HUES48 (cell line): Measurements from ENCODE around the gene FAM193B.
"Not testable (repeated sequence)": the region's sequence is repeated elsewhere in the genome, so short reads cannot be mapped to it uniquely, and the experiment has no call there.

Source experiments
- H3K27ac ChIP-seq: one replicate; pipeline ENCODE4 v1.7.0; 2013; ENCODE audit warnings: low read depth, low read length, inconsistent platforms
- H3K27me3 ChIP-seq: 2 replicates; pipeline ENCODE4 v1.6.1; 2013; ENCODE audit warnings: mild to moderate bottlenecking, low read length; ENCODE audit not compliant: control insufficient read depth, insufficient read depth
- H3K36me3 ChIP-seq: 2 replicates; pipeline ENCODE4 v1.6.1; 2013; ENCODE audit warnings: low read length; ENCODE audit not compliant: control insufficient read depth, insufficient read depth
- H3K4me1 ChIP-seq: 2 replicates; pipeline ENCODE4 v1.6.1; 2013; ENCODE audit warnings: mild to moderate bottlenecking, low read length; ENCODE audit not compliant: control insufficient read depth, insufficient read depth
- H3K4me3 ChIP-seq: 2 replicates; pipeline ENCODE4 v1.5.1; 2013; ENCODE audit warnings: mild to moderate bottlenecking, low read depth, low read length
- H3K9ac ChIP-seq: 2 replicates; pipeline ENCODE4 v1.6.1; 2013; ENCODE audit warnings: mild to moderate bottlenecking, low read depth, low read length, moderate library complexity
- H3K9me3 ChIP-seq: 2 replicates; pipeline ENCODE4 v1.6.1; 2013; ENCODE audit warnings: low read length; ENCODE audit not compliant: control insufficient read depth, insufficient read depth

Gene FAM193B

DNA sequence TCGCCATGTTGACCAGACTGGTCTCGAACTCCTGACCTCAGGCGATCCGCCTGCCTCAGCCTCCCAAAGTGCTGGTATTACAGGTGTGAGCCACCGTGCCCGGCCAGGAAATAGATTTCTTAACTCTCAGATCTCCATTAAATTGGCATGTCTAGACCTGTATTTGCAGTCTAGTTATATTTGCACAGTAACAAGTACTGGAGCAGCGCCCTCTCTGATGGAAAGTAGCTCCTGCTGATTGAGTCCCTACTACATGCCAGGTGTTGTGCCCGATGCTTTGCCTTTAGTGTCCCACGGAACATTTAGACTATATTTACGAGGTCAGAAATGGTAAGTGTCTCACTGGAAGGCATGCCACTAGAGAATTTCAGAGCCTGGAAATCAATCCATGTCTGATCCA is 21.8 kb upstream of the FAM193B start:
- Histone ChIP-seq H3K4me3 (no peak overlapping the region), H3K36me3 (no peaks in the 10 kb centered on the region), H3K4me1 (0 out of 2 replicates have a peak, but pooled peaks cover 4% of the 10 kb centered on the region), H3K27ac (no peak overlapping the region), H3K9me3 (no peaks in the 10 kb centered on the region), H3K9ac (no peak overlapping the region), H3K27me3 (no peaks in the 10 kb centered on the region)

DNA sequence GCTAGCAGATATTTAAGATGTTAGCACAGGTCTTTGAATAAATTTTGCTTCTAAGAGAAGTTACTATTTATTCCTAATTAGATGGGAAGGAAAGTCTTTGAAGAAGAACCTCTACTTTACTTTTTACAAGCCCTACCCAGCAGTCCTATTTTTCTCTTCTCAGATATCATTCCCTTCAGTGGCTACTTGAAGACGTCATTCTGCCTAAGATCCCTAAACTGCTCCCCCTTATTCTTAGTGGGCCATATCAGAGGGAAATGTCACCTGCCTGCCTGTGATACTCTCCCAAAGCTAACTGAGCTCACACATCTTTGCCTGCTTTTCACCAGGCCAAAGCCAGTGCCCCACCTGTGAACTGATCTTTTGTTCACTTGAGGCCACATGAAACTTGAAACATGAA is 21.1 kb upstream of the FAM193B start:
- Histone ChIP-seq H3K9ac (no peak overlapping the region), H3K27ac (no peak overlapping the region), H3K4me1 (0 out of 2 replicates have a peak, but pooled peaks cover 4% of the 10 kb centered on the region), H3K36me3 (no peaks in the 10 kb centered on the region), H3K9me3 (no peaks in the 10 kb centered on the region), H3K27me3 (no peaks in the 10 kb centered on the region), H3K4me3 (no peak overlapping the region)

DNA sequence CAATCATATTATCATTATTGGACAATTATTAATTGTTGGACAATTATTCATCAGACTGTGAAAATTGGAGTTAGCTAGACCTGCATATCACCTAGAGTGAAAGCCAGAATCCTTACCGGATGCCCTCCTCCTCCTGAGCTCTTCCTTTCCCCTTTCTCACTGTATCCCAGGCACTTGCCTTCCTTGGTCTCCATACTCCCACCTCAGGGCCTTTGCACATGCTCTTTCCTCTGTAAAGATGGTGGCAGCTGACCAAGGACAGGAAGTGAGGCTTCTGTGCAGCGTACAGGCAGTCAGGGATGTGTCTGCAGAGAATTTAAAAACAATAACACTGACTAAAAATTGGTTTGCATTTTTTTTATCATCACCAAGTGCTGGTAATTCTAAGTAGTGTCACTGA is 15.5 kb upstream of the FAM193B start:
- no peaks in the 10 kb centered on the region for H3K36me3 ChIP-seq
- H3K27ac ChIP-seq, result no peak overlapping the region
- H3K27me3 ChIP-seq, result no peaks in the 10 kb centered on the region
- H3K4me1 ChIP-seq, result 0 out of 2 replicates have a peak, but pooled peaks cover 3% of the 10 kb centered on the region
- H3K9me3 ChIP-seq, result no peaks in the 10 kb centered on the region
- no peak overlapping the region for H3K4me3 ChIP-seq
- H3K9ac ChIP-seq, result no peak overlapping the region

DNA sequence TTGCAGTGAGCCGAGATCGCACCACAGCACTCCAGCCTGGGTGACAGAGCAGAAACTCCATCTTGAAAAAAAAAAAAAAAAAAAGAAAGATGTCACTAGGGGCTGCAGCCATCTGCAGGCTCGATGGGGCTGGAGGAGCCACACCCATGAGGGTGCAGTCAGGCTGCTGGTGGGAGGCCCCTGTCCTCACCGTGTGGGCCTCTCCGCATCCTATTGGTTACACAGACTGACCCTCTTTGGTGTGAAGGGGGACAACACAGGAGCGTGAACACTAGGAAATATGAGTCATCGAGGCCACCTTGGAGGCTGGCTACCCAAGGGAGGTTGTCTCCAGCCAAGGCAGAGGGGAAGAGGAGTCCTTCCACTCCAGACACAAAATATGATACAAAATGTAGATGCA is 14.0 kb upstream of the FAM193B start:
- Histone ChIP-seq H3K9me3 (no peaks in the 10 kb centered on the region), H3K27ac (no peak overlapping the region), H3K27me3 (no peaks in the 10 kb centered on the region), H3K4me1 (no peaks in the 10 kb centered on the region), H3K36me3 (no peaks in the 10 kb centered on the region), H3K9ac (no peak overlapping the region), H3K4me3 (no peak overlapping the region)

DNA sequence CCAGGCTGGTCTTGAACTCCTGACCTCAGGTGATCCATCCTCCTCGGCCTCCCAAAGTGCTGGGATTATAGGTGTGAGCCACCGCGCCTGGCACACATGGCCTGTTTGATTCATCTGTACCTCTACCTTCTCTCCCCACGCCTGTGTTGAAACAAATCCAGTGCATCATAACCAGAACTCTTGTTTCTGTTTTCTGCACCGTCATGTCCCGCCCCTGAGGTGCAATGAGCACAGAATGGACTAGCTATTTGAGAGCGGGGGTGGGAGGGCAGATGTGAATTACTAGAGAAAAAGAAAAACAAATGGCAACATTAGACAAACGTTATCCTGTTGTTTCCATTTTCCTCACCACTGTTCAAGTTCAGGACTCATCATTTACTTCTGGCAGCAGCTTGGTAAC is 10.7 kb upstream of the FAM193B start:
- peaks cover 7% of the 10 kb centered on the region; the same call in 1 of the 2 replicates for H3K9me3 ChIP-seq
- H3K27me3 ChIP-seq, result no peaks in the 10 kb centered on the region
- H3K27ac ChIP-seq, result no peak overlapping the region

DNA sequence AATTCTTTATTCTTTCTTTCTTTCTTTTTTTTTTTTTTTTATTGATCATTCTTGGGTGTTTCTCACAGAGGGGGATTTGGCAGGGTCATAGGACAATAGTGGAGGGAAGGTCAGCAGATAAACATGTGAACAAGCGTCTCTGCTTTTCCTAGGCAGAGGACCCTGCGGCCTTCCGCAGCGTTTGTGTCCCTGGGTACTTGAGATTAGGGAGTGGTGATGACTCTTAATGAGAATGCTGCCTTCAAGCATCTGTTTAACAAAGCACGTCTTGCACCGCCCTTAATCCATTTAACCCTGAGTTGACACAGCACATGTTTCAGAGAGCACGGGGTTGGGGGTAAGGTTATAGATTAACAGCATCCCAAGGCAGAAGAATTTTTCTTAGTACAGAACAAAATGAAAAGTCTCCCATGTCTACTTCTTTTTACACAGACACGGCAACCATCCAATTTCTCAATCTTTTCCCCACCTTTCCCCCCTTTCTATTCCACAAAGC is 5.1 kb upstream of the FAM193B start:
- H3K9me3 ChIP-seq, H3K4me1 ChIP-seq, H3K27ac ChIP-seq, H3K36me3 ChIP-seq, H3K27me3 ChIP-seq, H3K9ac ChIP-seq, H3K4me3 ChIP-seq: not testable (repeated sequence)

More for the DNA sequence above, 10.7 kb upstream of the FAM193B start:
- H3K4me1 ChIP-seq, result no peaks in the 10 kb centered on the region
- H3K36me3 ChIP-seq, result no peaks in the 10 kb centered on the region
- no peak overlapping the region for H3K9ac ChIP-seq
- H3K4me3 ChIP-seq, result no peak overlapping the region

DNA sequence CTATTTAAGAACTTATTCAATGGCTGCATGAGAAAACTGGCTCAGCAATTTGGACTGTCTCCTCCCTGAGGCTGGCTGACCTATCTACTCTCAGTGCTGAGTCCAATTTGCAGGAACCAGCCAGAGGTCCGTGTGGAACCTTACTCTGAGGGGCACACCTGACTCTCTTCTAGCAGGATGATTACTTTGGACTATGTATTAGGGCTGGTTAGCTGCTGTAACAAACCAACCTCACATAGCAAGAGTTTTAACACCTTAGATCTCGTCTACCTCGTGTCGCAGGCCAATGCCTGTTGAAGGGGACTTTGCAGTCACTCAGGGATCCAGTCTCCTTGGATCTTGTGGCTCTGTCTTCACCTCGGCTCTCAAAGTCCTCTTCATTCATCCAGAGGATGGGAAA is 3.4 kb upstream of the FAM193B start:
- Histone ChIP-seq H3K4me1 (peaks cover 14% of the 10 kb centered on the region), H3K36me3 (peaks cover 4% of the 10 kb centered on the region; the same call in 1 of the 2 replicates), H3K27ac (no peak overlapping the region), H3K9me3 (peaks cover 7% of the 10 kb centered on the region; the same call in 1 of the 2 replicates), H3K4me3 (no peak overlapping the region), H3K9ac (no peak overlapping the region), H3K27me3 (no peaks in the 10 kb centered on the region)

DNA sequence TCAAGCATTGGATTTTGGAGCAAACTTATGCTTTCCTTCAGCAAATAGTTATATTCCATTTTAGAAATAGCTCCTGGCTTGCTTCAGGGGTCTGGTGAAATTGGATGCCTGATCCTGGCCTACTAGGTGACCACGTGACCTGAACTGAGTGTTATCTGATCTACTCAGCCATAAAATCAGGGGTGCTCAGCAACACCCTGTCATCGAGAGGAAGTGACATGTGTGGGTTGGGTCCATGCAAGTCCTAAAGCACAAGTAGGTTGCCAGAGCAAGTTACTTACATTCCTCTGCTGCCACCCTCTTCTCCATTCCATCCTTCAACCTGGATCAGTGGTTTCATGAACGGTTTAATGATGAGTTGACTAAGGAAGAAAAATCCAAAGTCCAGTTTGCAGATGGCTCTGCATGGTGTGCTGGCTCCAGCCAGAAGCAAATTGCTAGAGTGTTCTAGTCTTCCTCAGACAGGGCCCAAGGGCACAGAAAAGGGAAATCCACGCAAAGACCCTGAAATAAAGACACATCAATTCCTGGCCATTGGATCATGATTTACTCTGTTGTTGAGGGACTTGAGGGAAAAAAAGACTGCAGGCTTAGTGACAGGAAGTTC is 2.8 kb upstream of the FAM193B start:
- Histone ChIP-seq H3K9ac (no peak overlapping the region), H3K4me1 (peaks cover 16% of the 10 kb centered on the region)

DNA sequence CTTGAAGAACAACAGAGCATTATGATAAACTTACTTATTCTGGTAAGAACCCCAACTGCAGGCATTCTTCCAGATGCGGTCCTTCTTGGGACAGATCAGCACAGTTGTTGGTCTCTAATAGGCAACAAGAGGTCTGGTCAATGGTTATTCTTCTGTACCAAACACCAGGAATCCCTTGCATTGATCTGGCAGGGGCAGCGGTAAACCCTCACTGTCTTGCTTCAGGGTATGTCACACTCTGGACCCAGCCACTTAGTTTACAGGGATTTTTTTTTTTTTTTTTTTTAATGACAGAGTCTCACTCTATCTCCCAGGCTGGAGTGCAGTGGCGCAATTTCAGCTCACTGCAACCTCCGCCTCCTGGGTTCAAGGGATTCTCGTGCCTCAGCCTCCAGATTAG is 1.3 kb upstream of the FAM193B start:
- H3K9me3 ChIP-seq, result no peaks in the 10 kb centered on the region
- H3K4me3 ChIP-seq, result no peak overlapping the region
- H3K36me3 ChIP-seq, result peaks cover 25% of the 10 kb centered on the region
- no peaks in the 10 kb centered on the region for H3K27me3 ChIP-seq
- no peak overlapping the region for H3K9ac ChIP-seq
- no peak overlapping the region for H3K27ac ChIP-seq
- peaks cover 16% of the 10 kb centered on the region for H3K4me1 ChIP-seq

More for the DNA sequence above, 2.8 kb upstream of the FAM193B start:
- H3K27me3 ChIP-seq, result no peaks in the 10 kb centered on the region
- peaks cover 10% of the 10 kb centered on the region for H3K36me3 ChIP-seq
- H3K9me3 ChIP-seq, result peaks cover 2% of the 10 kb centered on the region; the same call in 1 of the 2 replicates
- H3K4me3 ChIP-seq, result no peak overlapping the region
- H3K27ac ChIP-seq, result no peak overlapping the region

DNA sequence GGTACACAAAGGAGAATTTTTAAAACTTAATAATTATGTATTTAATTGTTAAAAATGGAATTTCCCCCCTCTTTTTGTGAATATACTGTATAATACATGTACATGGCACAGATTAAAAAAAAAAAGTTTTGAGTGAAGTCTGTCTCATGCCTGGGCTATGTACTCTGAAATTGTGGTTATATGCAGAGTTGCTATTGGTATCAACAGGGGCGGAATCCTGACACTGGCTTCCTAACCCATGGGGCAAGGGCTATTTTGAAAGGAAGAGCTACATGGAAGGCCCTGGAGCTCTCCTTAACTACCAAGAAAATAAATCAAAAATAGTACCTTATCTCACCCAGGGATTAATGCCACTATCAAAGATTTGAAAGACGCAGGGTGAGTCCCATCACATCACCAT is 865 bp upstream of the FAM193B start:
- peak overlapping the region; percentile 63; the same call in 1 of the 2 replicates for H3K4me3 ChIP-seq

DNA sequence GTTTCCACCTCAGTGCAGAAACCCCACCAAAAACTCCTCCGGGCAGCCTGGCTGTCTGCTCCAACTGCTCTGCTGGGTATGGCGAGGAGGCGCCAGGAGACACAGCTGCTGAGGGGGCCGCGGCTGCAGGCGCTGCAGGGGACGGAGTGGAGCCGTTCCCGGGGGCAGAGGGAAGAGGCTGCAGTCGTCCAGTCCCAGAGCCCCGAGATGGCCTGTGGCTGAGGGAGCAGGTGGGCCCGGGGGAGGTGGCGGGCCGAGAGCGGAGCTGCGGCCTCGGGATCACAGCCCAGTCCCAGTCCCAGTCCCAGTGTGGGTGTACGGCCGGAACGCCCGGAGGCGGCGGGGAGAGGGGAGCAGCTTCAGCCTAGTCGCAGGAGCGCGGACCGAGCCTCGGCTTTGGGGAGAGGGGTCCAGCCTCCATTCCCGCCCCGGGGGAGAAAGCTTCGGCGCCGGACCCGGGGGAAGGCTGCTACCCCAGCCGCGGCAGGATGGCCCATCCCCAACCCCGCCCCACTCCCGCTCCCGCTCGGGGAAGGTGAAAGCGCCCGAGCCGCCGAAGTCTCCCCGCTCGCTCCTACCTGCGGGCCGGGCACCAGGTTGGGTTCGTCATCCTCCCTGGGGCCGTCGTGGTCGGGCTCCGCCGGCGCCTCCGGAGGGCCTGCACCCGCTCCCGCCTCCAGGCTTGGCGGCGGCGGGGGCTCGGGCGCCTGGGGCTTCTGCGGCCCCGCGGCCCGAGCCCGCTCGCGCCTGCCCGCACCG is 513 bp downstream of the FAM193B start:
- Histone ChIP-seq H3K27me3 (no peaks in the 10 kb centered on the region), H3K9ac (peak overlapping the region; percentile 70), H3K36me3 (peaks cover 29% of the 10 kb centered on the region), H3K9me3 (no peaks in the 10 kb centered on the region), H3K4me1 (peaks cover 16% of the 10 kb centered on the region), H3K27ac (peak overlapping the region; percentile 68), H3K4me3 (peak overlapping the region; percentile 89)

More for the DNA sequence above, 865 bp upstream of the FAM193B start:
- no peaks in the 10 kb centered on the region for H3K27me3 ChIP-seq
- no peaks in the 10 kb centered on the region for H3K9me3 ChIP-seq
- no peak overlapping the region for H3K9ac ChIP-seq
- no peak overlapping the region for H3K27ac ChIP-seq
- H3K4me1 ChIP-seq, result peaks cover 16% of the 10 kb centered on the region
- peaks cover 29% of the 10 kb centered on the region for H3K36me3 ChIP-seq
